ENCODE data around the gene ZSCAN5C. TPM values are rescaled to one million over a fixed set of nuclear protein-coding genes. Genes with fewer than 3 reads are reported as not detected.
A peak's percentile ranks its signal among the peaks of the same experiment; 100 is the strongest.

ZSCAN5C gene
- total and polyA plus RNA-seq, 2 donors (not counting 3 experiments of a cell fraction or from before 2014, with no cell fraction given) = not detected

DNA sequence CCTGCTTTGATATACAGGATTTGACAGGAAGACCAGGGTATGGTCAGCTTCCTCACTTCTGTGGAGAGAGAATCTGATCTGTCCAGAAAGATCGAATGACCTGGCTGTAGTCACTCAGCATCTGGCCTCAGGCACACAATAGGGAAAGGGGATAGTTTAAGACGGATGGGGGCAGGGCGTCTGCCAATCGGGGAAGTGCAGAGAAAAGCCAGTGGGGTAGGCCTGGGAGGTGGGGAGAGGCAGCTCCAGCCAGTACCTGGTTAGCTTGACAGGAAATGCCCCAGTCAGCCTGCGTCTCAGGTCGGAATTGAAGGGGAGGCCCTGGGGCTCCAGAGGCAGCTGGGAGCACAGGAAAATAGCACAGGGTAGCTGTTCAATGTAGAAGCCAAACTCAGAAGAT lies 48.6 kb upstream of the ZSCAN5C start:
- no peak overlapping the region for H3K27ac ChIP-seq (ENCODE audit: insufficient read depth, low read depth, low read length)
- ChIA-PET CTCF (interaction anchor here (1.6 to 3.1 kb wide), 4 partner anchors 16 to 180 kb away, joined by 5 to 27 read pairs (median 8); no protein-coding TSS in a partner anchor), POLR2A (interaction anchor here (1.6 kb wide), 1 partner anchor 13 kb away, joined by 3 read pairs; the partner anchor contains the start of gene ZNF444)
- H2AFZ ChIP-seq (ENCODE audit: low read depth, low read length) = no peak overlapping the region
- no peak for FAIRE-seq
- H3K9me3 ChIP-seq (replicated peaks; ENCODE audit: control insufficient read depth, insufficient read depth, low read length) = no peaks in the 10 kb centered on the region
- H3K4me2 ChIP-seq (ENCODE audit: insufficient read depth, low read length) = no peak overlapping the region
- H3K4me1 ChIP-seq (ENCODE audit: control insufficient read depth, extremely low read depth, insufficient read depth, low read length) = peaks cover 10% of the 10 kb centered on the region
- H3K9me1 ChIP-seq (replicated peaks; ENCODE audit: control insufficient read depth, extremely low read depth, insufficient read depth, low read length) = no peaks in the 10 kb centered on the region
- H3K36me3 ChIP-seq (ENCODE audit: control insufficient read depth in 2 of 2, extremely low read depth in 1 of 2, insufficient read depth in 2 of 2, low read length in 2 of 2) = peaks cover 0 to 14% of the 10 kb centered on the region in 2 experiments
- intact Hi-C loops (cut with micrococcal nuclease) (loop anchor here (1.0 to 2.0 kb wide), 3 partner anchors 12 to 413 kb away; partner anchors contain the start of genes ZNF444, ZNF470 and ZNF787), dilution Hi-C loops (cut with MboI; ENCODE audit: extremely low pct_ligation_motif_present, low sequenced_read_pairs) (no loop called here)
- peaks cover 4% of the 10 kb centered on the region for H3K79me2 ChIP-seq (ENCODE audit: control insufficient read depth, insufficient read depth, low read length)
- no peak overlapping the region for H3K4me3 ChIP-seq (replicated peaks in 1 of 3; ENCODE audit: insufficient read depth in 1 of 3, low read depth in 1 of 3, low read length in 3 of 3)
- DNase-seq (ENCODE audit: low read depth, low spot score) = peak; percentile 25
- TF ChIP-seq MYC (IDR thresholded peaks at IDR 0.05; ENCODE audit: low read depth, low read length) (no peak), GATA2 (IDR thresholded peaks at IDR 0.05; ENCODE audit: insufficient read depth, insufficient read length, low read depth, low read length) (no peak), FOS (IDR thresholded peaks at IDR 0.05; ENCODE audit: borderline replicate concordance, insufficient read depth, low read length) (no peak), POLR2AphosphoS5 (IDR thresholded peaks at IDR 0.05; ENCODE audit: insufficient read depth, low read depth, low read length) (no peak), POLR2A (IDR thresholded peaks at IDR 0.05; ENCODE audit: low read depth, low read length) (no peak), MAX (IDR thresholded peaks at IDR 0.05; ENCODE audit: insufficient read depth, insufficient read length) (no peak), EZH2 (IDR thresholded peaks at IDR 0.05; ENCODE audit: borderline replicate concordance, low read depth, low read length, severe bottlenecking) (no peak), JUN (IDR thresholded peaks at IDR 0.05; ENCODE audit: borderline replicate concordance, insufficient read depth, insufficient read length, low read depth) (no peak)
- TF ChIP-seq, protein P1, sequence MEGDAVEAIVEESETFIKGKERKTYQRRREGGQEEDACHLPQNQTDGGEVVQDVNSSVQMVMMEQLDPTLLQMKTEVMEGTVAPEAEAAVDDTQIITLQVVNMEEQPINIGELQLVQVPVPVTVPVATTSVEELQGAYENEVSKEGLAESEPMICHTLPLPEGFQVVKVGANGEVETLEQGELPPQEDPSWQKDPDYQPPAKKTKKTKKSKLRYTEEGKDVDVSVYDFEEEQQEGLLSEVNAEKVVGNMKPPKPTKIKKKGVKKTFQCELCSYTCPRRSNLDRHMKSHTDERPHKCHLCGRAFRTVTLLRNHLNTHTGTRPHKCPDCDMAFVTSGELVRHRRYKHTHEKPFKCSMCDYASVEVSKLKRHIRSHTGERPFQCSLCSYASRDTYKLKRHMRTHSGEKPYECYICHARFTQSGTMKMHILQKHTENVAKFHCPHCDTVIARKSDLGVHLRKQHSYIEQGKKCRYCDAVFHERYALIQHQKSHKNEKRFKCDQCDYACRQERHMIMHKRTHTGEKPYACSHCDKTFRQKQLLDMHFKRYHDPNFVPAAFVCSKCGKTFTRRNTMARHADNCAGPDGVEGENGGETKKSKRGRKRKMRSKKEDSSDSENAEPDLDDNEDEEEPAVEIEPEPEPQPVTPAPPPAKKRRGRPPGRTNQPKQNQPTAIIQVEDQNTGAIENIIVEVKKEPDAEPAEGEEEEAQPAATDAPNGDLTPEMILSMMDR (IDR thresholded peaks at IDR 0.05; ENCODE audit: extremely low read depth in 1 of 2, insufficient read depth in 1 of 2, low read depth in 1 of 2, low read length in 2 of 2) = no peak
- H4K20me1 ChIP-seq (replicated peaks; ENCODE audit: control insufficient read depth, extremely low read depth, insufficient read depth, low read length) = no peaks in the 10 kb centered on the region
- no TSS peak for BruUV-seq (replicated peaks)
- H3K9ac ChIP-seq (replicated peaks; ENCODE audit: extremely low read depth, insufficient read depth, low read length) = no peak overlapping the region
- no peaks in the 10 kb centered on the region for H3K27me3 ChIP-seq (ENCODE audit: control insufficient read depth in 2 of 2, insufficient read depth in 2 of 2, low read length in 2 of 2)

Measured in endothelial cell of umbilical vein (primary cell).